Astrocyte (in vitro differentiated cells and primary cell): ENCODE results near the gene STXBP1. TPM values are rescaled to one million over a fixed set of nuclear protein-coding genes. Genes with fewer than 3 reads are reported as not detected.
A peak's percentile ranks its signal among the peaks of the same experiment; 100 is the strongest.

ENCODE experiments used
- DNase-seq: peaks from one replicate; pipeline ENCODE4 v3.0.0-alpha.2; 2010; ENCODE audit warnings: low read depth
- FAIRE-seq: peaks from 2 replicates; lab custom pipeline; 2011; peaks lifted over from hg19 to GRCh38; lab: Jason Lieb, UNC
- H2AFZ ChIP-seq: 2 replicates; pipeline ENCODE4 v1.6.0; 2012; ENCODE audit warnings: low read depth, low read length, inconsistent platforms
- H3K27ac ChIP-seq: 2 replicates; pipeline ENCODE4 v1.5.1; 2011; ENCODE audit warnings: low read depth, low read length, inconsistent platforms
- H3K27me3 ChIP-seq: 2 replicates; pipeline ENCODE4 v1.6.0; 2011; ENCODE audit warnings: low read length, inconsistent platforms; ENCODE audit not compliant: insufficient read depth
- H3K36me3 ChIP-seq: 2 replicates; pipeline ENCODE4 v1.5.1; 2011; ENCODE audit warnings: low read length, inconsistent platforms; ENCODE audit not compliant: insufficient read depth
- H3K4me1 ChIP-seq: 2 replicates; pipeline ENCODE4 v1.5.1; 2011; ENCODE audit warnings: low read length, inconsistent platforms; ENCODE audit not compliant: insufficient read depth
- H3K4me2 ChIP-seq: 2 replicates; pipeline ENCODE4 v1.6.0; 2012; ENCODE audit warnings: low read length, inconsistent platforms
- H3K4me3 ChIP-seq: 2 replicates; pipeline ENCODE4 v1.5.1; 2011; ENCODE audit warnings: low read depth, mild to moderate bottlenecking, low read length, inconsistent platforms; ENCODE audit not compliant: insufficient read depth
- H3K79me2 ChIP-seq: 2 replicates; pipeline ENCODE4 v1.6.0; 2012; ENCODE audit warnings: mild to moderate bottlenecking, low read length, inconsistent platforms; ENCODE audit not compliant: insufficient read depth
- H3K9ac ChIP-seq: 2 replicates; pipeline ENCODE4 v1.6.0; 2012; ENCODE audit warnings: mild to moderate bottlenecking, low read length, inconsistent platforms
- H3K9me3 ChIP-seq: 2 replicates; pipeline ENCODE4 v1.5.1; 2012; ENCODE audit warnings: low read depth, mild to moderate bottlenecking, low read length, inconsistent platforms; ENCODE audit not compliant: insufficient read depth
- H4K20me1 ChIP-seq: 2 replicates; pipeline ENCODE4 v1.6.0; 2012; ENCODE audit warnings: low read length, inconsistent platforms; ENCODE audit not compliant: insufficient read depth
- H3K27ac Mint-ChIP-seq: one replicate; pipeline ENCODE4 v1.8.0; 2021; ENCODE audit warnings: mild to moderate bottlenecking, mixed read lengths; ENCODE audit not compliant: unreplicated experiment
- H3K27me3 Mint-ChIP-seq: one replicate; pipeline ENCODE4 v1.8.0; 2021; ENCODE audit warnings: low read depth, mixed read lengths; ENCODE audit not compliant: unreplicated experiment
- H3K36me3 Mint-ChIP-seq: one replicate; pipeline ENCODE4 v1.8.0; 2021; ENCODE audit warnings: low read depth, mixed read lengths; ENCODE audit not compliant: unreplicated experiment
- H3K4me1 Mint-ChIP-seq: one replicate; pipeline ENCODE4 v1.8.0; 2021; ENCODE audit warnings: low read depth, mixed read lengths; ENCODE audit not compliant: unreplicated experiment
- H3K4me3 Mint-ChIP-seq: one replicate; pipeline ENCODE4 v1.8.0; 2021; ENCODE audit warnings: mild to moderate bottlenecking, moderate library complexity, mixed read lengths; ENCODE audit not compliant: unreplicated experiment
- H3K9me3 Mint-ChIP-seq: one replicate; pipeline ENCODE4 v1.8.0; 2021; ENCODE audit warnings: mild to moderate bottlenecking, mixed read lengths; ENCODE audit not compliant: unreplicated experiment
- EZH2 ChIP-seq: IDR thresholded peaks from 2 replicates; pipeline ENCODE4 v1.6.1; 2012; ENCODE audit warnings: mild to moderate bottlenecking, low read length, inconsistent platforms; ENCODE audit not compliant: insufficient read depth
- total RNA-seq: library from RNA; stranded (reverse); gene quantifications from 2 replicates; pipeline ENCODE4 v1.2.1, GENCODE V29; 2021
- TF ChIP-seq, protein P1 (sequence below): IDR thresholded peaks from 2 replicates; pipeline ENCODE4 v1.5.1; 2011; ENCODE audit warnings: low read depth, mild to moderate bottlenecking, inconsistent platforms, low read length, moderate library complexity; ENCODE audit not compliant: insufficient read depth

STXBP1 gene
- total RNA-seq, 1 donor from 2014 or later, result 39.6 TPM

DNA sequence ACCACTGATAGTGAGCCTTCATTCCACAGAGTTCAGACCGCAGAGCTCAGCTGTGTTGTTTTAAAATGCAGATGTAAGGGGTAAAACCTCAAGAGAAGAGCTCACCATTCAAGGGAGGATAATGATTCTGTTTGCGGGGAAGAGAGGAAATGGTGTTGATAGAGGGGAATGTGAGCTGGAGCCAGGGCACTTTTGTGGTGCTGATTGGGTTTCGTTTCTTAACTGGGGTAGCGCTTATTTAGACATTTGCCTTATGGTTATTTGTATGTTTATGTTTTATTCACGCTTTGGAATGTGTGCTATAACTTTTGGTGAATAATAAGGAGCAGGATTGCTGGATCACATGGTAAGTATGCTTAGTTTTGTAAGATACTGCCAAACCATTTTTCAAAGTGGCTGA lies 42.5 kb downstream of the STXBP1 start:
- no peaks in the 10 kb centered on the region for H3K27me3 ChIP-seq
- no peaks in the 10 kb centered on the region for H3K36me3 ChIP-seq
- Mint-ChIP-seq H3K27ac (no peak overlapping the region), H3K9me3 (no peaks in the 10 kb centered on the region), H3K36me3 (peaks cover 1% of the 10 kb centered on the region), H3K4me3 (no peak overlapping the region), H3K4me1 (peaks cover 3% of the 10 kb centered on the region), H3K27me3 (no peaks in the 10 kb centered on the region)
- H3K4me2 ChIP-seq, result no peak overlapping the region
- H2AFZ ChIP-seq, result no peak overlapping the region
- FAIRE-seq, result no peak
- H4K20me1 ChIP-seq, result peaks cover 15% of the 10 kb centered on the region
- no peak overlapping the region for H3K4me3 ChIP-seq
- no peaks in the 10 kb centered on the region for H3K9me3 ChIP-seq
- peak; percentile 29 for DNase-seq
- no peaks in the 10 kb centered on the region for H3K79me2 ChIP-seq
- no peaks in the 10 kb centered on the region for H3K4me1 ChIP-seq
- no peak overlapping the region for H3K9ac ChIP-seq
- TF ChIP-seq, protein P1, sequence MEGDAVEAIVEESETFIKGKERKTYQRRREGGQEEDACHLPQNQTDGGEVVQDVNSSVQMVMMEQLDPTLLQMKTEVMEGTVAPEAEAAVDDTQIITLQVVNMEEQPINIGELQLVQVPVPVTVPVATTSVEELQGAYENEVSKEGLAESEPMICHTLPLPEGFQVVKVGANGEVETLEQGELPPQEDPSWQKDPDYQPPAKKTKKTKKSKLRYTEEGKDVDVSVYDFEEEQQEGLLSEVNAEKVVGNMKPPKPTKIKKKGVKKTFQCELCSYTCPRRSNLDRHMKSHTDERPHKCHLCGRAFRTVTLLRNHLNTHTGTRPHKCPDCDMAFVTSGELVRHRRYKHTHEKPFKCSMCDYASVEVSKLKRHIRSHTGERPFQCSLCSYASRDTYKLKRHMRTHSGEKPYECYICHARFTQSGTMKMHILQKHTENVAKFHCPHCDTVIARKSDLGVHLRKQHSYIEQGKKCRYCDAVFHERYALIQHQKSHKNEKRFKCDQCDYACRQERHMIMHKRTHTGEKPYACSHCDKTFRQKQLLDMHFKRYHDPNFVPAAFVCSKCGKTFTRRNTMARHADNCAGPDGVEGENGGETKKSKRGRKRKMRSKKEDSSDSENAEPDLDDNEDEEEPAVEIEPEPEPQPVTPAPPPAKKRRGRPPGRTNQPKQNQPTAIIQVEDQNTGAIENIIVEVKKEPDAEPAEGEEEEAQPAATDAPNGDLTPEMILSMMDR, result no peak
- no peak for TF ChIP-seq EZH2
- H3K27ac ChIP-seq, result no peak overlapping the region

- H3K36me3 Mint-ChIP-seq, result peaks cover 15% of the 10 kb centered on the region
- DNase-seq (no peak), FAIRE-seq (no peak)
- Histone ChIP-seq H3K4me1 (no peaks in the 10 kb centered on the region), H3K9ac (no peak overlapping the region), H2AFZ (no peak overlapping the region), H4K20me1 (peaks cover 3% of the 10 kb centered on the region), H3K4me3 (no peak overlapping the region), H3K79me2 (no peaks in the 10 kb centered on the region), H3K4me2 (no peak overlapping the region), H3K9me3 (no peaks in the 10 kb centered on the region), H3K36me3 (peaks cover under 1% of the 10 kb centered on the region), H3K27ac (no peak overlapping the region), H3K27me3 (no peaks in the 10 kb centered on the region)
- peaks cover 3% of the 10 kb centered on the region for H3K4me1 Mint-ChIP-seq
- no peak for TF ChIP-seq EZH2
- no peaks in the 10 kb centered on the region for H3K9me3 Mint-ChIP-seq
- no peaks in the 10 kb centered on the region for H3K27me3 Mint-ChIP-seq
- H3K4me3 Mint-ChIP-seq, result no peak overlapping the region
- H3K27ac Mint-ChIP-seq, result no peak overlapping the region
These were observed 46.4 kb downstream of the STXBP1 start for GRCh38 chr9:127658428-127658827.

DNA sequence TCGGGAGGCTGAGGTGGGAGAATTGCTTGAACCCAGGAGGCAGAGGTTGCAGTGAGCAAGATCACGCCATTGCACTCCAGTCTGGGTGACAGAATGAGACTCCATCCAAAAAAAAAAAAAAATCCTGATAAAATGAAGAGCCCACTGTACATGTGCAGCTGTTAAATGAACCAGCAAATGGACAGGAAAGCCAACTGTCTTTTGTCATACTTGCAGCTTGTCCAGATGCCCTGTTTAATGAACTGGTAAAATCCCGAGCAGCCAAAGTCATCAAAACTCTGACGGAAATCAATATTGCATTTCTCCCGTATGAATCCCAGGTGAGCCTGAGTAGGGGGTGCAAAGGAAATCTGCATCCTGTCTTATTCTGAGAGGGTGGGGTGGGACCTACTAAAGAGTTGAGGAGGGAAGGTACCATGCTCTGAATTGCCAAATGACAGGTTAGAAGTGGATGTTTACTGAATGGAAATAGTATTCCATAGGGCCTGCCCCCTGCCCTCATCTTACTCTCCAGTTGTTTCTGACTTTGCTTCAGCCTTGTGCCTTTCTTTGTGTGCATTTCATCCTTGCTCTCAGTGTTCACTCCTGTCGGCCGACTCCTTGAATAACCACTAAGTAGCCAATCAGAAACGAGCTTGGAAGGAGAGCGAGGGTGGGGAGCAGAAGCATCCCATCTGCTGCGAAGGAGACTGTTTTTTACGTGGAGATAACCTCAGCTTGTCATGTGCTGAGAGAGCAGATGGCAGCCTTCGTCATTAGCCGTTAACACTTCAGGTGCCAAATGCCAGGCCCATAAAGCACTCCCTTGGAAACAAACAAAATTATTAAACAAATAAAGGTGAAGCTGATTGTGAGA lies 49.0 kb downstream of the STXBP1 start:
- Histone ChIP-seq H3K27ac (no peak overlapping the region), H3K27me3 (no peaks in the 10 kb centered on the region), H4K20me1 (peaks cover 3% of the 10 kb centered on the region), H3K4me1 (no peaks in the 10 kb centered on the region), H2AFZ (no peak overlapping the region), H3K4me3 (no peak overlapping the region), H3K9ac (no peak overlapping the region), H3K36me3 (peaks cover 8% of the 10 kb centered on the region), H3K9me3 (no peaks in the 10 kb centered on the region), H3K79me2 (no peaks in the 10 kb centered on the region), H3K4me2 (no peak overlapping the region)
- Mint-ChIP-seq H3K9me3 (no peaks in the 10 kb centered on the region), H3K36me3 (peaks cover 22% of the 10 kb centered on the region), H3K4me1 (no peaks in the 10 kb centered on the region), H3K27me3 (no peaks in the 10 kb centered on the region), H3K4me3 (no peak overlapping the region), H3K27ac (no peak overlapping the region)
- no peak for FAIRE-seq
- DNase-seq, result no peak
- TF ChIP-seq EZH2, result no peak
- TF ChIP-seq, protein P1, result no peak
